NCI-H1694 (cell line): Measurements from ENCODE around the gene ATG2A.

ENCODE experiments used
- DNase-seq: peaks from one replicate; lab custom pipeline; 2025; lab: John Stamatoyannopoulos, UW

ATG2A gene

GRCh38 chr11:64916775-64917662, at the start of gene ATG2A:
TSS of gene ATG2A (minus strand) at chr11:64917209. CDS start at chr11:64917135, 74 bp downstream.
- peak; percentile 98 for DNase-seq

- no peak for DNase-seq
These were observed 46.1 kb upstream of the ATG2A start for GRCh38 chr11:64963072-64963631.

GRCh38 chr11:64960719-64961118, 43.7 kb upstream of the ATG2A start:
- no peak for DNase-seq

GRCh38 chr11:64959498-64959897, 42.5 kb upstream of the ATG2A start:
- DNase-seq = no peak

- no peak for DNase-seq
These were observed 37.2 kb upstream of the ATG2A start for GRCh38 chr11:64954201-64954600.

- no peak for DNase-seq
These were observed 34.5 kb upstream of the ATG2A start for GRCh38 chr11:64951529-64951928.

GRCh38 chr11:64947208-64947814, 30.3 kb upstream of the ATG2A start:
- DNase-seq = no peak

GRCh38 chr11:64936539-64936938, 19.5 kb upstream of the ATG2A start:
- DNase-seq = no peak

GRCh38 chr11:64935359-64936081, 18.5 kb upstream of the ATG2A start, which contains the start of gene GPHA2:
TSS of gene GPHA2 (minus strand) at chr11:64935893. CDS start at chr11:64935460, 433 bp downstream.
- peak; percentile 37 for DNase-seq

- DNase-seq = no peak
These were observed 17.8 kb upstream of the ATG2A start for GRCh38 chr11:64934682-64935358.

GRCh38 chr11:64933935-64934681, 17.1 kb upstream of the ATG2A start:
- DNase-seq = no peak

GRCh38 chr11:64933213-64933934, 16.4 kb upstream of the ATG2A start:
- no peak for DNase-seq

GRCh38 chr11:64932324-64932723, 15.3 kb upstream of the ATG2A start:
- DNase-seq = no peak

- no peak for DNase-seq
These were observed 14.3 kb upstream of the ATG2A start for GRCh38 chr11:64931290-64931689.

GRCh38 chr11:64930340-64930739, 13.3 kb upstream of the ATG2A start:
- no peak for DNase-seq

GRCh38 chr11:64929625-64930024, 12.6 kb upstream of the ATG2A start:
- DNase-seq = no peak

- no peak for DNase-seq
These were observed 11.9 kb upstream of the ATG2A start for GRCh38 chr11:64928957-64929356.

- no peak for DNase-seq
These were observed 9.7 kb upstream of the ATG2A start for GRCh38 chr11:64926689-64927088.

- DNase-seq = no peak
These were observed 8.8 kb upstream of the ATG2A start for GRCh38 chr11:64925536-64926436.
